ENCODE results near the gene SLC22A23. TPM values are rescaled to one million over a fixed set of nuclear protein-coding genes. Genes with fewer than 3 reads are reported as not detected.

The SLC22A23 gene
- total RNA-seq, 1 donor from 2014 or later: 22.2 TPM

DNA sequence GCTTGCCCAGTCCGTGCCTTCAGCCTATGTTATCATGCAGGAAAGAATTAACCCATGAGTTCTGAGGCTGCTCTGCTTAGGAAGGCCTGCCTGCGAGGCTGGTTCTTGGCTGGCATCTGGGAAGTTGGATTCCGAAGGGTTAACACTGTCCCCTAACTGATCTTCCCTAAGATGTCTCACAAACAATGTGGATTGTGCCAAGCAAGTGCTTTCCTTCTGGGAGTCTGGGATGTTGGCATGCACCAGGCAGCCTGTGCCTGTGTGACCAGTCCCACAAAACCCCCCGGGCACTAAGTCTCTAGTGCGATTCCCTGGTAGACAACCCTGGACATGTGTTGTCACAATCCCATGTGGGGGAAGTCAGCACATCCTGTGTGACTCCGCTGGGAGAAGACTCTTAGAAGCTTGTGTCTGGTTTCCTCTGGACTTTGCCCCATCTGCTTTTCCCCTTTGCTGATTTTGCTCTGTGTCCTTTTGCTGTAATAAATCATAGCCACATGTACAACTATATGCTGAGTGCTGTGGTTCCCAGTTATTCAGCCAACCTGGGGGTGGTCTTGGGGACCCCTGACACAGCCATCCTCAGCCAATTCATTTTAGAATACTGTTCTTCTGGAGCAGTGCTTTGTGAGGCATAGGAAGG is 83.8 kb downstream of the SLC22A23 start:
- DNase-seq (ENCODE audit: extremely low read depth, low read depth, low spot score): no peak

DNA sequence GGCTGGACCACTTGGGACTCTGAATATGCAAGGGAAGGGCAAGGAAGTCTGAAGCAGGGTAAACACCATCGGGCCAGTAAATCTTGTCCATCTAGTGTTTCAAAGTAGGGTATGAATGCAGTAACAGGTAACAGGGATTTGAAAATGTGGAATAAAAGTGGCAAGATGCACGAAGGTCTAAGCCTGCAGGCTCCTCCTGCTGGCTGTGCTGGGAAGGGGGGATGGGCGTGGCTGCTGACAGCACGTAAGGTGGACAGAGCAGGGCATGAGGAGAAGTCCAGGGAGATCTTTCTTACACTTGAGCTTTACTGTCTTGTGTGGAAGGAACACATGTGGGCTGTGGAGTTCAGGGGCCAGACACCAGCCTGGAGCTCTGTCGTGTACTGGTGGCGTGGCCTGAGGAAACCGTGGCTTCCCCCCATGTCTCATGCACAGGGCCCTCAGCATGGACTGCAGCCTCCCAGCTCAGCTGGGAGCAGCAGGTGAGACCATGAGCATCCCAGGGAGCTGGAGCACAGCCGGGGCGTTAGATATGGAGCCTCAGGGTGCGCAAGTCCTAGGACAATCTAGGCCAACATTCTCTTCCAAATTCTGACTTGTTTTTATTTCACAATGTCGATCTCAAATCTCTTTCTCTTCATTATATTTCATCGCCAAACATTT is 84.5 kb downstream of the SLC22A23 start:
- DNase-seq (ENCODE audit: extremely low read depth, low read depth, low spot score): no peak

DNA sequence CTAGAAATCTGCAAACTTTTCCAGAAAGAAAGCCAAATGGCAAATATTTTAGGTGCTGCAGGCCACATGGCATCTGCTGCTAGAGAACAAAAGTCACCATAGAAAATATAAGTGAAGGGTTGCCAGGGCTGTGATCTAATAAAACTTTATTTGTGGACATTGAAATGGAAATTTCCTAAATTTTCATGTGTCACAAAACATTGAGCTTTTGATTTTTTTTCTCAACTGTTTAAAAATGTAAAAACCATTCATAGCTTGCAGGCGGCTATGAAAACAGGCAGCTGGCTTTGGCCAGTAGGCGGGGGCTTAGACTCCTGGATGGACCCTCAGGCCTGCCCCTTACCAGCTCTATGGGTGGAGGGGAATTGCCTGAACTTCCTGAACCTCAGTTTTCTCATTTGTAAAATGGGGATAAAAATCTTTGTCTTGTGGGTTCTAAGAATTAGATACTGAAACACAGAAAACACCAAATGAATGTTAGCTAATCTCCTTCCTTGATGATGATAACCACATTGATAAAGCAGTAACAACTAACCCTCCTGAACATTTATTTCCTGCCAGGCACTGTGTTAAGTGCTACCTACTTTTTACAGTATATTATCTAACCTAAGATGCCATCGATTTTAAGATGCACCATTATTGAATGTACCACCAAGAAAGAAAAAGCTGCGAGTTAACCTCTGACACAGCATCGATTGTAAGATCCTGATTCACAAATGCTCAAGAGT is 85.5 kb downstream of the SLC22A23 start:
- no peak for DNase-seq (ENCODE audit: extremely low read depth, low read depth, low spot score)

DNA sequence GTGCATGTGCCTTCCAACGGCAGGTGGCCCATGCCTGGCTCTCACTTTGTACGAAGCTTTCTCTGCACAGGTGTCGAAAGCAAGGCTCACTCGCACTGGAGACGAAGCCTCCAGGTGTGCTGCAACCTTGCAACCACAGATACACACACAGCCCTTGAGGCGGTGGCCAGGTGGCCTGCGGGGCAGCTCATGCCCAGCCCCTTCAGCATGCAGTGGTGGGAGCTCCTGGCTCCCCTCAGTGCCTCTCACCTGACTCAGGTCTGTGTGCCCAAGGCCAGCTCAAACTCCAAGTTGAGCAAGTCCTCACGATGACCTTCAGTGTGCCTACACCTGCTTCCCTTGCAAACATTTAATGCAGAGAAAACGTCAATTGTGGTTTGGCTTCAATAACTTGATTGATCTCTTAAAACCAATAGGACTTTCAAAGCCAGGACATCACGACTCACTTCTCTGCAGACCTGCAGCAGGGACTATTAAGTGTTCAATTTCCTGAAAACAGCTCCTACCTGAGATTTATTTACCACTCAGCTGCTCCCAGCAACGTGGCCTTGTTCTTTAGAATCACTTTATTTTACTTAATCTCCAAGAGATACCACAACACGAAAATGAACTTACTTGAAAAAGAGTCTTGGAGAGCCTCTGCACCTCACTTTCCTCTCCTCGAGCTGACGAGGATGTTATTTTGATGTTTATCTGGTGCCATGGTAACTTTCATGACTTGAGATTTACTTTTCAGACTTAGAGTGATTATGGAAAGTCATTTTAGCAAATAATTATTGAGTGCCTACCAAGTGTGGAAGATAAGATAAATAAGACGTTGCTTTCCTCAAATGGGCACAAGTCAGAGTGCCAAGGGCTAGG is 86.3 kb downstream of the SLC22A23 start:
- no peak for DNase-seq (ENCODE audit: extremely low read depth, low read depth, low spot score)

DNA sequence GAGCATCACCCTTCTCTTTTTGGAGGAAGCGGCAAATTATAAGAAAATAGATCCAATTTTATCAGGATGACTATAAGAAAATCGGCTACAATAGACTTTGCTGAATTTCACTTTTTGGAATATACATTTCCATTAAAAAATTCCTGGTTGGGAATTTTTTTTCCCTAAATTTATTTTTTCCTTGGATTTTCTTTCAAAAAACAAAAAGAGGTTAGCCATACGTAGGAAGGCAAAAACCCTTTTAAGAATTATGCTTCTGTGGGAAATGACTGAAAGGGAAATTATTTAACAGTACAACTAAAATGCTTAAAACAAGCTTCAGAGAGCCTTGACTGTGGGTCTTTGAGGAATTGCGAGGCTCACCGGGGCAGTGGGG is 86.9 kb downstream of the SLC22A23 start:
- no peak for DNase-seq (ENCODE audit: extremely low read depth, low read depth, low spot score)

DNA sequence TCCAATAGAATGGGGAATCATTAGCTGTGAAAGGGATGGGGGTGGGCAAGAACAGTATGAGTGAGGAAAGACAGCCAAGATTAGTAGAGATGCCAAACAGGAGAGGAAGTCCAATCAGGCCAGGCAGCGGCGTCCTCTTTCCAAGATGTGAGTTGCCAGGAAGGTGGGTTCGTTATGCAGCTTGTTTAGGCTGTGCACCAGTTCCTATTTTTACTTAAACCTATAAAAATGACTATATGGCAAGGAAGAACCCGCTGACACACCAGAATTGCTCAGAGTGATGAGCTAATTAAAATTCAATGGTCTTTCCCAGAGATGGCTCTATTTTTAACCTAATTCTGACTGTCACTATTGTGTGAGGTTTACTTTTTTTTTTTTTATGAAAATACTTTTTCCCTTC is 88.2 kb downstream of the SLC22A23 start:
- no peak for DNase-seq (ENCODE audit: extremely low read depth, low read depth, low spot score)

DNA sequence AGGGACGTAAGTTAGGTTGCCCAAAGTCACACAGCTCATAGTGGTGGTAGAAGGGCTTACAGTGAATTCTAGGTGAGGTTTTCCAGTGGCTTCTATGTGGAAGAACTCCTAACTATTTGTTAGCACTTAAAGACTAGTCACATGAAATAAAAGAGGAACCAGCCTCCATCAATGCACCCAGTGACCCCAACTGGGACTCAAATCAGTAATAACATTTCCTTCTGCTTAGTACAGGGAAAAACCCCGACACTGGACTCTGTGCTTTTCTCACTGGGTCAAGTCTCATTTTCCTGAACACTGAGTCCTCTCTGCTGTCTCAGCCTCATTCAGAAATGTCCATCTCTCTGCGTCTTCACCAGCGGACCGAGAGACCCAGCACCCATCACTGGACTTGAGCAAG is 89.2 kb downstream of the SLC22A23 start:
- no peak for DNase-seq (ENCODE audit: extremely low read depth, low read depth, low spot score)

DNA sequence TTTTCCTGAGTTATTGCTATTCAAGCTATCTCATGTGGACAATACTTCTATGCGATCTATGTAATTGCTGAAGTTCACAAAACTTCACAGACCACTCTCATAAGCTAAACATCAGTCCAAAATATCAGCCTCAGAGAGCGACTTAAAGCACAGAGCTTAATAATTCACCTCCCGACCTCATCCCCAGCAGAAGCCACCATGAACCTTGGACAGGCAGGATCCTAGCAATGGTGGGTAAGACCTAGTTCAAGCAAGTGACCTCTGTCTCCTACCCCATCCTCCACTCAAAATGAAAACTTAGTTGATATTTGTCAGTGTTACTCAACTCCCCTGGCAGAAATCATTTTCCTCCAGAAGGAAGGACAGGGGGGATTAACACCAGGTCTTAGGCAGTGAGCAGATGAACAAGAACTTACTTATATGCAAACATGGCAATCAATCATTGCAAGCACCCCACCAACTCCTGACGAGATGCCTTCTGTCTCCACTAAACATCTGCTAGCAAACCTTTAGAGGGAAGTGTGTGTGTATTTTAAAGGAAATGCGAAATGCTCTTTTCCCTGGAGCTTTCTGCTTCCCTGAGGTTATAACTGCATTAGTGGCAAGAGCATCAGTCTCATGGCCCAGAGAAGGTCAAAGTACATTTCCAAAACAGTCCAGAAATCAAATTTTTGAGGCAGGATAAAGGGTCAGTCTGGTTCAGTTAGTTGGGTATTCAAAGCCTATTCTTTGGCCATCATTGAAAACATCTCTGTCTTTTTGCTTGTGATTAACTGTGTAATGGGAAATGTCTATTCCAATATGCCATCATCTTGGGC is 90.0 kb downstream of the SLC22A23 start:
- no peak for DNase-seq (ENCODE audit: extremely low read depth, low read depth, low spot score)

DNA sequence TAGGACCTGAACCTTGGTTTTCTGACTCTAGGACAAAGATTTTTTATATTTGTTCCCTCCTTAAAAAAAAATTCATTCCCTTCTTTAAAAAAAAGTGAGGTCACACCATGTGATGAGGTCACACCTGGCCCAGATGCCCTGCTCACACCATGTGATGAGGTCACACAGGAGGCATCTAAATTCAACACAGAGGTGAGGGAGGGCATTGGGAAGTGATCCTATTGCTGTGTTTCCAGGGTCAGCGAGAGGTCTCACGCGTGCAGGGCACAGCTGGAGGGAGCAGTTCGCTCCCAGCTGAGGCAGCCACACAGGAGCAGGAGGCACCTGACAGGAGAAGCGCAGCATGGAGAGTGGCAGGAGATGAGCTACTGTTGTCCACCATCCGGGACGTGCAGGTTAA is 92.5 kb downstream of the SLC22A23 start:
- DNase-seq (ENCODE audit: extremely low read depth, low read depth, low spot score): no peak

DNA sequence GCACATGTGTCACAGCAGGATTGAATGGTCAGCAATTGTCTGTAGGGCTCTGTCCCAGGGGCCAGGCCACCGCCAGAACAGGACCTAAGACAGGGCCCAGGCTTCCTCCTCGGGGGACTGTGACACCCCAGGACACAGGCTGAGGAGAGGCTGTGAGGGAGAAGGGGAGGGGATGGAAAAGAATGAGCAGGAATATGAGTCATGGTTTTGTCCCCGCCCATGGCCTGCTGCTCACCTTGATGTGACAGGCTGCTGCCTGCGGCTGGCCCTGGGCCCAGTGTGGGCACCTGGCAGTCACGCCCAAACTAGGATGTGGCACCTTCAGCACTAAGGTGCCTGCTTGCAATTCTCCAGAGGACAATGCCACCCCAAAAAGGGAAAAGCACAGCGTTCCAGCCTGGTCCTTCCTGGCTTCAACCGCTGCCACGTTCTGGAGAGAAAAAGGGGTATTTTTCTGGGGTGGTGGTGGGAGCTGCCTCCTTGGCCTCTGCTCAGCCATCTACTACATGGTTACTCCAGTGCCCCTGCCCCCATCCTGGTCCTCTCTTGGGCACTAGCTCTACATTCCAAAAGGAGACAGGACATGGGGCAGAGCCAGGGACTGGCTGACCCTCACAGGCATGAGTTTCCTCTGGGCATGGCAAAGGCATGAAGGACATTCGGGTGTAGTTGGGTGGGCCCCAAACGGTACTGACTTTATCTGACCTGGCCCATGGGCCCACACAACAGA is 93.4 kb downstream of the SLC22A23 start:
- no peak for DNase-seq (ENCODE audit: extremely low read depth, low read depth, low spot score)

DNA sequence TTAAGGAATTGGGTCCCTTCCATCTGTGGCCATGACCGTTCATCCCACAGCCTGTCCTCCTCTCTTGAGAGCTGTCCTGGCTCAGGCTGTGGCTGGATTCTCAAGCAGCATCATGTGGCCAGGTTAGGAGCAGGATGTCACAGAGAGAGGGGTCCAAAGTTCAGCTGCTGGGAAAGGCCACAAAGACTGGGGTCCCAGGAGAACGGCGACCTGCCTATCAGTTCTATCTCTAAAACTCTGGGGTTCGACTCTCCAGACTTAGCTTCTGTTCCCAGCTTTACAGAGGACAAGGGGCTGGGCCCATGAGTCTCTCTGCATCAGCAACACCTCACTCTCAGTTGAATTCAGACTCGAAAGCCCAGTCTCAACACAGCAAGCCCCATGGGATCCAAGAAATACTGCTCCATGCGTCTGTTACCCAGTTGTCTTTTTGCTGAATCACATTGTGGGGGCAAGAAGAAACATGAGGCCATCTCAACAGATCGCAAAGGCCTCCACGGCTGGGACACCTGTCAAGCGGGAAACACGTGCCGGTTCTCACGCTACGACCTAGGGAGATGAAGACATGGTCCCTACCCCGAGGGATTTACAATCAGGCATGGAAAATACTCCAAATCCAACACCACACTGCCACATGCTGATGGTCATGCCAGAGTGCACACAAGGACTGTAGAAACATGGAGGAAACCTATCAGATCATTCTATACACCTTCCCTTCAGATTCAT is 95.4 kb downstream of the SLC22A23 start:
- no peak for DNase-seq (ENCODE audit: extremely low read depth, low read depth, low spot score)

DNA sequence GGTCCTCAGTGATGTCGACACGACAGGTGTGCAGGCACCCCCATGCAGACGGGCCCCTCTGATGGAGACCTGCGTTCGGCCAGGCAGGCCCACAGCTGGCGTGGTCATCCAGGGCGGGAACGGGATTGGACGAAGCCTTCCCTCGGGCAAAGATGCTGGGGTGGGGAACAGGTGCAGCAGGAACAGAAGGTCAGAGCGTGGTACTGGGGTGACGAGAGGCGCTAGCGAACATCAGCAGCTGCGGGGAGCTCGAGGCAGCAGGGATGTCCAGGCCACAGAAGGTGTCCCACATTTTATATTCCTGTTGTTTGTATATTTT is 96.2 kb downstream of the SLC22A23 start:
- no peak for DNase-seq (ENCODE audit: extremely low read depth, low read depth, low spot score)

DNA sequence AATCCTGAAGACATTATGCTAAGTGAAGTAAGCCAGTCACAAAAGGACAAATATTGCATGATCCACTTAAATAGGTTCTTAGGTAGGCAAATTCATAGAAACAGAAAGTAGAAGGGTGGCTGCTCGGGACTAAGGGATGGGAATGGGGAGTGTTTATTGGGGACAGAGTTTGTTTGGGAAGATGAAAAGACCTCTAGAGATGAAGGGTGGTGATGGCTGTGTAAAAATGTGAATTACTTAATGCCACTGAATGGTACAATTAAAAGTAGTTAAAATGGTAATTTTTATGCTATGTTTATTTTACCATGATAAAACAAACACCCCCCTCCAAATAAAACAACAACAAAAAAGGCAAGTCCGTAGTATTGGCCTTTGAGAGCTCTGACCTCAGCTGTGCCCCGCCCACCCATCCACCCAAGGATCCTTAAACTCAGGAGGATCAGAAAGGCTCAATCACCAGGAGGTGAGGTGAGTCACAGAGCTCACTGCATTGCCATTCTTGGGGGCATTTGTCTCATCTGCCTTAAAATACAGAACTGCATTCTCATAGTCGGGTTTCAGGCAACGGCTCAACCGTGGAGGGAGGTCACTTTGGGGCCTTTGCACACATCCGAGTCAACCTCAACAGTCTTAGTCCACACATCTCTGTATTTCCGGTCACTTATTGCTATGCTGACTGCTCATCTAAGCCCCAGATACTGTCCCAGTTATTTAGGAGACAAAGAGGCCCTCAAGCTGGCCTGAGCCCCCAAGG is 96.7 kb downstream of the SLC22A23 start:
- no peak for DNase-seq (ENCODE audit: extremely low read depth, low read depth, low spot score)

DNA sequence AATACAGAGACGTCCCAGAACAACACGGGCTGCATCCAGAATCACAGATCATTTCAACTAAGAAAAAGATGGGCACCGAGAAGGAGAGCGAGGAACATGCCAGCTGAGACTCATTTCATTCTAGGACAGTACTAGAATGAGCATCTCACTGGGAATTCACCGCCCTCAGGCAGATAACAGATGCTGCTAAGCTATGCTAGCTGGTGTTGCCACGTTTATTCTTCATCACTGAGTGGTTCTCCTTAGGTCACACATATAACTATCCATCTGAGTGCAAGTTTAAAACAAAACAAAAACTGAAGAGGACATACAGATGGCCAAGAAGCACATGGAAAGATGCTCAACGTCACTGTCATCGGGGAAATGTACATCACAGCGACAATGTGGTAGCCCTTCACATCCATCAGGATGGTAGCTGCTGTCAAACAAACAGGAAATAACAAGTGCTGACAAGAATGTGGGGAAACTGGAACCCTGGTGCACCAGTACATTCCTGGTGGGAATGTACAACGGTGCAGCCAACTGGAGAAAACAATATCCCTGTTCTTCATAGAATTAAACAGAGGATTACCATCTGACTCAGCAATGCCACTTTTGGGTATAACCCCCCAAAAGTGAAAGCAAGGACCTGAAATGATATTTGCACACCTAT is 97.6 kb downstream of the SLC22A23 start:
- DNase-seq (ENCODE audit: extremely low read depth, low read depth, low spot score): no peak

DNA sequence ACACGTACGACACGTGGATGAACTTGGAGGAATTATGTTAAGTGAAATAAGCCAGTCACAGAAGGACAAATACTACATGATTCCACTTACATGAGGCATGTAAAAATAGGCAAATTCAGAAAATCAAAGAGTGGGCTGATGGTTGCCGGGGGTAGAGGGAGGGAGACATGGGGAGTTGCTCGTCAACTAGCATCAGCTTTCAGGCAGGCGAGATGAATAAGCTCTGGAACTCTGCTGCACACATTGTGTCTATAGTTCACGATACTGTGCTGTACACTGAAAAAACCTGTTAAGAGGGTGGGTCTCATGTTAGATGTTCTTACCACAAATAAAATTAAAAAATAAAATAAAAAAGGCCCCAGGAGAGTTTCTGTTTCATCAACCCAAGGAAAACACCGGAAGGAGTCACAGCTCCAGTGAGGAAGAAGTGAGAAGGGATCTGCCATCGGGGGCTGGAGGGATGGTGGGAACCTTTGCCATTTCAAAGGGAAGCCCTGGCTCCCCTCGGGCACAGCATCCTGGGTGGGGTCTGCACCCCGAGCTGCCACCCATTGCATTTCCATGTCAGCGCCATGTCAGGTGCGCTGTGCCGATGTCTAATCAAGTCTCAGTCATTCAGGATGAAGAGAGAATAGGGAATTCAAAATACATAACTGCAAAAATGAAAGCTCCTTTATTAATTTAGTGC is 98.3 kb downstream of the SLC22A23 start:
- no peak for DNase-seq (ENCODE audit: extremely low read depth, low read depth, low spot score)

DNA sequence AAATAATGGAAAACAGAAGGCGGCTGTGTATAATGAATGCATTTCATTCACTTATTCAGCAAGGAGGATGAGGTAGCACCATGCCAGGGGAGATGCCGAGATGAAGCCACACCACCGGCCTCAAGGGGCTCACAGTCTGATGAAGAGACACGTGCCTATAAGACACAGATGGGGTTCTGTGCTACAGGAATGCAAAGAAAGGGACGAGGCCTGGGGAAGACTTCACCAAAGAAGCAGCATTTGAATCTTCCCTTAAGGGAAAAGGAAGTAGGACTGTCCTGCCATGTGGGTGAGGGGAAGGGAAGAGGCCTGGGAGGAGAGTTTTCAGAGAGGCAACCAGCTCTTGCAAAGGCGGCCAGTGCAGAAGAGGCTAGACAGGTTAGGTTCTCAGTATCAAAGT is 99.2 kb downstream of the SLC22A23 start:
- no peak for DNase-seq (ENCODE audit: extremely low read depth, low read depth, low spot score)

DNA sequence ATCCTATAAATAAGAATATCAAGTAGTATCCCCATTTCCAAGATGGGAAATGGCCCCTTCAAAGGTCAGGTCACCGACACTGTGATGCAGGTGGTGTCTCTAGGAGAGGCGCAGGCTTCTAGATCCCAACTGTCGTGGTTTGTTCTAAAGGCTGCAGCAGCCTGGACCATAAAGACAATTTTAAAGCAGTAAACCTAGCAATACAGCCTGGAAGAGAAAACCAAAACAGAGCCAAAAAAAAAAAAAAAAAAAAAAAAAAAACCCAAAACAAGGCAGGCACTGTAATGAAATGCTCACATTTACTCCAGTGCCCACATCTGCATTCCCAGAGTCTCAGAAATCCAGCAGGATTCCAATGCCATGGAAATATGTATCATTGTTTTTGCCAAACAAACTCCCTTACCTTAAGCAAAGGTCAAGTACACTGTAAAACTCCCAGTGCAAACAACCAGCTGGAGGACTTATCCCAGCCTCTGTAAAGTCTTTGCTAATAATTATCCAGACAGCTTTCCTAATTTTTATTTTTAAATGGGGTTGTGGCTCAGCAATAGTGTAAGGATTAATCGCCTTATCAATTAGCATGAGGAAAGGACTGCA is 99.9 kb downstream of the SLC22A23 start:
- DNase-seq (ENCODE audit: extremely low read depth, low read depth, low spot score): no peak
